HG03575 (cell line): ENCODE results near the gene GRM4.

Experiments used
- ATAC-seq: cut with Tn5 transposase; IDR thresholded peaks from one replicate; pipeline ENCODE4 v1.9.1; 2021; ENCODE audit not compliant: unreplicated experiment, insufficient number of reproducible peaks, low FRiP score; ENCODE audit errors: extremely low read depth

The GRM4 gene

GRCh38 chr6:34071884-34072379 is 74.0 kb downstream of the GRM4 start:
- ATAC-seq, result no peak

DNA sequence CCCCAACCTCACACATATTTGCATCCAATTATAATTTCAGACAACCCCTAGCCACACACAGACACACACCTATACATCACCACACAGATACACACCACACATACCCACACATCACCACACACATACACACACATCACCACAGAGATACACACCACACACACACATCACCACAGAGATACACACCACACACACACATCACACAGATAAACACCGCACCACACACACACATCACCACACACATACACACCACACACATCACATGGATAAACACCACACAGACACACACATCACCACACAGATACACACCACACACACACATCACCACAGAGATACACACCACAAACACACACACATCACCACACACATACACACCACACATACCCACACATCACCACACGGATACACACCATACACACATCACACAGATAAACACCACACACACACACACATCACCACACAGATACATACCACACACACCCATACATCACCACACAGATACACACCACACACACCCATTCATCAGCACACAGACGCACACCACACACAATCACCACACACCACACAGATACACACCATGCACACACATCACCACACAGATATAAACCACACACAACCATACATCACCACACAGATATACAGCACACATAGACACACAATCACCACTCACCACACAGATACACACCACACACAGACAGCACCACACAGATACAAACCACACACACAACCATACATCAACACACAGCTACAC is 74.6 kb downstream of the GRM4 start:
- ATAC-seq, result no peak

GRCh38 chr6:34070315-34071135 is 75.4 kb downstream of the GRM4 start:
- no peak for ATAC-seq

GRCh38 chr6:34068462-34069044 is 77.3 kb downstream of the GRM4 start:
- ATAC-seq, result no peak

DNA sequence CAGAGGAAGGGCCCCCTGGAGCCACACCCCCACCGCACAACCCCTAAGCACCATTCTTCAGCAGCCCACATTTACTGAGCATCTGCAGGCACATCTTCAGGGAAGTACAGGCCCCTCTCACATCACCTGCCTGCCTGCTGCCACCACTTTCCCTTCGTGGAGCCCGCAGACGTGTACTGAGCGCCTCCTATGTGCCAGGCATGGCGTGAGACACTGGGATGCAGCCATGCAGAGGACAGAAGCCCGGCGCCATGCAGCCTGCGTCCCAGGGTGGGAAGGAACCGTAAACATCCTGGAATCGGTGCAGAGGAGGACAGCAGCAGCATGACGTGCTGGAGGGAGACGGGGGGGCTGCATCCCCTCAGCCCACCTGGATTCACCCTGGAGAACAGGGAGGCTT is 78.1 kb downstream of the GRM4 start:
- no peak for ATAC-seq

DNA sequence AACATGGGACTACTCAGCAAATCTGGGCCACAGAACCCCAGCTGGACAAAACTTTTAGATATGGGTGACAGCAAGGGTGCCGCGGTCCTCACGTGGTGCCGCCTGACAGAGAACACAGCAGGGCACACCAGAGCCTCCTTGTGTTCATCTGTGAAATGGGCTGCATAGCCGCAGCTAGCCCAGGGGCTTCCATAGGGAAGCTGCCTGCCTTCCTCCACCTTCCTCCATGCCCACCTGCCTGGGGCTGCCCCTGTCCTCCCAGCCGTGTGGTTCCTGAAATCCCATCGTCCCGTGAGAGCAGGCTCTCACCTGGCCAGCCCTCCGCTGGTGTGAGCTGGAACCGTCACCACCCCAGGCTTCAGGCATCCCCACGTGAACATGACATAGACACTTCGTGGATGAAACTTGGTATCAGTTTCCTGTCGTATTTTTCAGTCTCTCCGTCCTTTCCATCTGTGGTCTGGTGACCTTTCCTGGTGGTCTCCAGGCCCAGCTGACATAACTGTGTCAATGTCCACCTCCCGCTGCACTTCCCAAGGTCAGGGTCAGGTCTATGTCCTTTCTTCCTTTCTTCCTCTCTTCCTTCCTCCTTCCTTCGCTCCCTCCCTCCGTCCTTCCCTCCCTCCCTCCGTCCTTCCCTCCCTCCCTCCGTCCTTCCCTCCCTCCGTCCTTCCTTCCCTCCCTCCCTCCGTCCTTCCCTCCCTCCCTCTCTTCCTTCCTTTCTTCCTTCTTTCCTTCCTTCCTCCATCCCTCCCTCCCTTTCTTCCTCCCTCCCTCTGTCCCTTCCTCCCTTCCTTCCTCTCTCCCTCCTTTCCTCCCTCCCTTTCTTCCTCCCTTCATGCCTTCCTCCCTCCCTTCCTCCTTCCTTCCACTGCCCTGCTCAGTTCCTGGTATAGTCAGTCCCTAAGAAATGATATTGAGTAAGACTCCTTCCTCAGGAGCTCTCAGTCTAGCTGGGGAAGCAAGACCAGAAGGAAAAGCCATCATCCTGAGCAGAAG is 78.8 kb downstream of the GRM4 start:
- ATAC-seq, result no peak

- no peak for ATAC-seq
Observed at GRCh38 chr6:34066218-34066571, 79.7 kb downstream of the GRM4 start.

- no peak for ATAC-seq
Observed at GRCh38 chr6:34065466-34066217, 80.2 kb downstream of the GRM4 start.

GRCh38 chr6:34064675-34065074 is 81.2 kb downstream of the GRM4 start:
- ATAC-seq, result no peak

DNA sequence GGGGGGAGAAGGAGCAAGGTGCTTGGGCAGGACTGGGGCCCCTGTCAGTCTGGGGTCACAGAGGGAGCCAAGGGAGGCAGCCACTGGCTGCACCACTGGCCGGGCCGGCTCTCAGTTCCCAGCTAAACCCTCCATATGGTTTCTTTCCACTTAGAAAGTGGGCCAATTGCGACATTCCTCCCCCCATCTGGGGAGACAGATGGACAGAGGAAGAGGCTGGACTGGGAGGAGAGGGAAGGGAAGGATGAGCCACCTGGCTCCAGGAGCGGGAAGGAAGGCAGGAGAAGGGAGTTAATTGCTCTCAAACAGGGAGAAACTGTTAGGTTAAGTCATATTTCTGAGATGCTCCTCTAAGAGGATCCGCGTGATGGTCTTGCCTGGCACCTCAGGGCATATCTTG is 82.2 kb downstream of the GRM4 start:
- no peak for ATAC-seq

- no peak for ATAC-seq
Observed at GRCh38 chr6:34062815-34063214, 83.1 kb downstream of the GRM4 start.

DNA sequence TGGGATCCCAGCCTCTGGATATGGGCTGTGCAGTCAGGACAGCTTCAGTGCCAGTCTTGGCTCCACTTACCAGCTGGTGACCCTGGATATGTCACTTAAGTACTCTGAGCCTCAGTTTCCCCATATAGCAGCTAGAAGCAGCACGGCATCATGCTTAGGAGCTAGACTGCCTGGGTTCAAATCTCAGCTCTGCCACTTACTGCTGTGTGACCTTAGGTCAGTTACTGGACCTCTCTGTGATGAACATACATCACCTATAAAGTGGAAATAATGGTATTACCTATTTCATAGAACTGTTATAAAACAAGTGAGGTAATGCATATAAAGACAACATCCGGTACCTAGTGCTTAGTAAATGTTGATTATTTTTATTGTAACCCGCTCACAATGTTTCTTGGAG is 83.7 kb downstream of the GRM4 start:
- ATAC-seq, result no peak

GRCh38 chr6:34061348-34061747 is 84.5 kb downstream of the GRM4 start:
- ATAC-seq, result no peak

DNA sequence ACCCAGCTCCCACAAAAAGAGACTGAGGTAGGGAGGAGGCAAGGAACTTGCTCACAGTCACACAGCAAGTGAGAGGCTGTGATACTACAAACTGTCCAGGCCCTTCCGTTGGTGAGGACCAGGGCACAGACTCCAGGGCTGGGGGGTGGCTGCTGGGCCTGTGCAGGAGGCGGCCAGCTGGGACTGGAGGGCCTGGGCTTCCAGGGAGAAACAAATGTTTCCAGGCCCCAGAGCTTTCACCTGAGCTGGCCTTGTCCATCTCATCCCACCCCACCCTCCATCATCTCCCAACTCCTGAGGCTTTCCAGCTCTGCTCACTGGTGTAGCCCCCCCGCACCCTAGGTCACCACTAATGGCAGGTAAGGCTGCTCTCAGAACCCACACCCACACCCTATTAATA is 86.0 kb downstream of the GRM4 start:
- ATAC-seq, result no peak

DNA sequence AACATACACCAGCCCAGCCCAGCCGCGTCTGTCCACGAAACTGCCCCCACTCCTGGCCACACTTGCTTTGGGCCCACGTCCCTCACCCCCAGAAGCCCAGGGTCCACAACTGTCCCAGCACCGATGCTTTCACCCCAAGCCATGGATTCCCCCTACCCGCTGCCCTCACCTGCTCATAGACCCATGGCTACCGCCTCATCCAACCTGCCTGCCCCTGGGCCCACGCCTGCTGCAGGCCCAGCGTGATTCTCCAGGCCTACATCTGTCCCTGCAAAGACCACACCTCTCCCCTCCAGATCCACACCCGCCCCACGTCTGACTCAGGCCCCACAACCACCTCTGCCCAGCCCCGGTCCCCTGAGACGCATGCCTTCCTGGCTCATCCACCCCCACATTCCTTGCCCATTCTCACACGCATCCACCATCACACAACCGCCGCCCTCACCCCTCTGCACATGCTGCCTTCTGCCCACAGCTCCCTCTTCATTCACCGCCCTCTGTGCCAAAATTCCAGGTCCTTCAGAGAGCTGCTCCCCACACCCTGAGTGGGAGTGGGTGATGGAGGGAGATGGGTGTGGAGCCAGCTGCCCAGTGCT is 86.7 kb downstream of the GRM4 start:
- no peak for ATAC-seq

- ATAC-seq, result no peak
Observed at GRCh38 chr6:34057790-34058189, 88.1 kb downstream of the GRM4 start.

DNA sequence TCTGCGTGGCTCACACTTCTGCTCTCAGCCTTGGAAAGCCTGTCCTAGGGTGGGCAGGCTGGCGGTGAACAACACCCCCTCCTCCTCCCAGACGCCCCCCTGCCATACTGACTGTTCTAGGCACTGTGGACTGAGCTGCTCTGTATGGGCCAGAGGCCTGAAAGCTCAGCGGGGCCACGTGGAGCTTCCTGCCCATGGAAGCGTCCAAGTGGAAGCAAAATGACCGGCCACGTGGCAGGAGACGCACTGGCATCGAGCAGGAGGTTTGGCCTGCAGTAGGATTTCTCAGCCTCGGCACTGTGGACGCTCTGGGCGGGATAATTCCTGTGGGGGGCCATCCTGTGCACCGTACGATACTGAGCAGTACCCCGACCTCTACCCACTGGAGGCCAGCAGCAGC is 88.7 kb downstream of the GRM4 start:
- ATAC-seq, result no peak
